GM18907 (cell line): ENCODE measurements around the gene ZNF524.
"Not testable (repeated sequence)": the region's sequence is repeated elsewhere in the genome, so short reads cannot be mapped to it uniquely, and the experiment has no call there.

Experiments used
- ATAC-seq: cut with Tn5 transposase; IDR thresholded peaks from one replicate; pipeline ENCODE4 v1.9.1; 2021; ENCODE audit warnings: mild to moderate bottlenecking, moderate library complexity; ENCODE audit not compliant: unreplicated experiment

Gene ZNF524, protein sequence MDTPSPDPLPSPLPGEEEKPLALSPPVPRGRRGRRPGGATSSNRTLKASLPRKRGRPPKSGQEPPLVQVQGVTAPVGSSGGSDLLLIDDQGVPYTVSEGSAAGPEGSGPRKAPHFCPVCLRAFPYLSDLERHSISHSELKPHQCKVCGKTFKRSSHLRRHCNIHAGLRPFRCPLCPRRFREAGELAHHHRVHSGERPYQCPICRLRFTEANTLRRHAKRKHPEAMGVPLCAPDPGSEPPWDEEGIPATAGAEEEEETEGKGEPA

DNA sequence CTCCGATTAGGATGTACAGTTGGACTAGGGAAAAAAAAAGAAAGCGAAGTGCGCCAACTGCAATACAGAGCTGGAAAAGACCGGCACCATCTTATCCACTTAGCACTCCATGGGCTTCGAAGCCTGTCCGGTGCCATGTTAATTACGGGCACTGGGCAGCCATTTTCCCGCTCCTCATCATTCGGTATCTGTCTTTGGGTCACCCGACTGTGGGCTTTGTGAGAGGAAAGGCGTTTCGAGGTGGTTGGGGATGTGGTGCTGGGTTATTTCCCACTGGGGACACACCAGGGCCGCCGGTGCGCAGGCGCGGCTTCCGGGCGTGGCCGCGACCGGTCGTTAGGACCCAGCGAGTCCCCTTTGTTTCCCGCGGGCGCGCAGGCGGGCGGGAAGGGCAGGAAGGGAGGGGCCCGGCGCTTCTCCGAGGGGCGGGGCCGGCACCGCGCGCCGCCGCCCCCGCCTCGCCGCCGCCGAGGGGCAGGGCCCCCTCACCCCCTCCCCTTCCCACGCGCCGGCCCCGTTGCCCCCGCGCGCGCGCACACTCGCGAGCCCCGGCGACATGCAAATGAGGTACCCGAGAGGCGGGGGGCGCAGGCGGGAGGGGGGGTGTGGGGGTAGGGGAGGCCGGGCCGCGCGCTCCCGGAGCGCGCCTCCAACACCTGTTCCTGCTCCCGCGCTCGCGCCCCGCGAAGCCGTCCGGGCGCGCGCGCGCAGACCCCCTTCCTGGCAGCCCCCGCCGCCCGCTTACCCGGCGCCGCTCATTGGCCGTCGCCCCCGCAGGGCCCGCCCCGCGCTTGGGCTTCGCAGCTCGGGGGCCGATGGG lies at the start of gene ZNF524:
ZNF524 (plus strand) TSS at position 447 of the 820 bp plus-strand sequence. CDS start 1,825 bp downstream, outside the sequence.
- ATAC-seq = peak; percentile 54

DNA sequence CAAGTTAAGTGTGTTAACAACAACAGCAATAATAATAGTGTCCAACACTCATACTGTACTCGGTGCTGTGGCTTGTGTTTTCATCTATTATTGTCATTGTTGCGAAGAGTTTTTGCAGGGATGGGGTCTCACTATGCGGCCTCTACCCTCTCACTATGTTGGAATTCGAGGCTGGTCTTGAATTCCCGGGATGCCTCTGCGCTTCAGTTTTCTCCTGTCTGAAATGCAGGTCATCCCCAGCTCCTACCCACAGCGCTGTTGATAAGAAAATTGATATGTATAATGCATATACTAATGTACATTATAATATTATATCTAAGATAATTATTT lies 49.8 kb upstream of the ZNF524 start:
- no peak for ATAC-seq

DNA sequence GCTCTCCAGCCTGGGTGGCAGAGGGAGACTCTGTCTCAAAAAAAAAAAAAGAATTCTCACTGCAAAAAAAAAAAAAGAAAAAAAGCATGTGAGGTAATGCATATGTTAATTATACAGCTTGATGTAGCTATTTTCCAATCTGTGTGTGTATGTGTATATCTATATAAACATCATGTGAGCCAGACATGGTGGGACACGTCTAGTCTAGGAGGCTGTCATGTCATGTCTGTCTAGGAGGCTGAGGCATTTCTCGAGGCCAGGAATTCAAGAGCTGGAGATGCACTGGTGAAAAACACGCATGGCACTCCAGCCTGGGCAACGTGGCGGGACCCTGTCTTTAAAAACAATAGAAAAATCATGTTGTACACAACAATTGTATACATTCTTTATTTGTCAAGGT lies 47.9 kb upstream of the ZNF524 start:
- no peak for ATAC-seq

DNA sequence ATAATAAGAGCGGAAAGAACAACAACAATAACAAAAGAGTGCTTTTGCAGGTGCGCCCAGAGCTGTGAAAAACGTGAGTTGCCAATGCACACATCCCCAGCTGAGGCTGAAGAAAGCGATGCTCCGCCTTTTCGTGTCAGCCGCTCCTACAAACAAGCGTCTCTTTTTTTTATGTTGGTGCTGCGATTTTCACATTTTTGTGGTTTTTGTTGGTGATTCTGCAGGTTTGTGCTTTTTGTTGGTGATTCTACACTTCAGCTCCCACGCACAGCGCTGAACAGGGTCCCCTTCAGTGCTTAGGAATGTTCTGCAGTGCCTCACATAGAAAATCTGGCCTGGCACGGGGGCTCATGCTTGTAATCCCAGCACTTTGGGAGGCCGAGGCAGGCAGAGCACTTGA lies 47.5 kb upstream of the ZNF524 start:
- ATAC-seq = no peak

DNA sequence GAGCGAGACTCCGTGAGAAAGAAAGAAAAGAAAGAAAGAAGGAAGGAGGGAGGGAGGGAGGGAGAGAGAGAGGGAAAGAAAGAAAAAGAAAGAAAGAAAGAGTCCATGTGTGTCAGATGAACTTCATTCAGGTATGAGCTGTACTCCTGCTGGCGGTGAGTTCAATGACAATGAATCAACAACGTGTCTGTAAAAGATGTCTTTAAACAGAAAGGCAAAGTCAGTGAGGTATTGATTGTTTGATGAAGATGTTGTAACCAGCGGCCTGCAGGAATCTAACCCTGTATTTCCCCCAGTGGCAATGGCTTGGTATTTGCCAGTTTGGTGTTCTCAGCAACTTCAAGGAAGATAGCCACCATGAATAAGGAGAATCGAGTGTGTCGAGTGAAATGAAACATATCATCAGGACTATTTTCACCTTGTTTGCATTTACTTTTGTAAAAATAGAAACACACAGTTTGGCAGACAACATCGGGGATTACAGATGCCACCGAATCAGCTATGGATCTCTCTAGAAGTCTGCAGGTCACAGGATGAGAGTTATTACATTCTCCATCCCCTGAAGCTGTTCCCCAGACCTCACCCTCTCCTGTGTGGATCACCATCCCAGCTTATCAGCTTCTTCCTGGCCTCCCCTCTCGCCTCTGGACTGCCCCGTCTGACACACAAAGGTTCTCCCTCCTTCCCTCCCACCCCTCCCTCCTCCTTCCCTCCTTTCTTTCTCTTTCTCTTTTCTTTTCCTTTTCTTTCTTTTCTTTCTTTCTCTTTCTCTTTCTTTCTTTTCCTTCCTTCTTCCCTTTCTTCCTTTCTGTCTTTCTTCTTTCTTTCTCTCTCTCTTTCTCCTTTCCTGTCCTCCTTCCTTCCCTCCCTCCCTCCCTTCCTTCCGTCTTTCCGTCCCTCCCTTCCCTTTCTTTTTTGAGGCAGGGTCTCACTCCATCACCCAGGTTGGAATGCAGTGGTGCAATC lies 46.6 kb upstream of the ZNF524 start:
- no peak for ATAC-seq

DNA sequence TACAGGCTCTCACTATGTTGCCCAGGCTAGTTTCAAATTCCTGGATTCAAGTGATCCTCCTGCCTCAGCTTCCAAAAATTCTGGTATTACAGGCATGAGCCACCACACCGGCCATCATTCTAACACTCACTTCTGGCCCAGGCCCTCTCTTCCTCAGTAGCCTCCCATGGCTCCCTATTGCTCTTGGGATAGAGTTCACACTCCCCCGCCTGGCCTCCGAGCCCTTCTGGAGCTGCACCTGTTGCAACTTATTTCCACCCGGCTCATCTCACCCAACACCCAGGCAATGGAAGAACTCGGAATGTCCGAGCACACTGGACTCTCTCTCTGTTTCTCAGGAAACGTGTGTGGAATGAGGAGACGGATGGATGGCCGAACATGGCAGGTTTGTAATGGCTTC lies 45.8 kb upstream of the ZNF524 start:
- no peak for ATAC-seq

DNA sequence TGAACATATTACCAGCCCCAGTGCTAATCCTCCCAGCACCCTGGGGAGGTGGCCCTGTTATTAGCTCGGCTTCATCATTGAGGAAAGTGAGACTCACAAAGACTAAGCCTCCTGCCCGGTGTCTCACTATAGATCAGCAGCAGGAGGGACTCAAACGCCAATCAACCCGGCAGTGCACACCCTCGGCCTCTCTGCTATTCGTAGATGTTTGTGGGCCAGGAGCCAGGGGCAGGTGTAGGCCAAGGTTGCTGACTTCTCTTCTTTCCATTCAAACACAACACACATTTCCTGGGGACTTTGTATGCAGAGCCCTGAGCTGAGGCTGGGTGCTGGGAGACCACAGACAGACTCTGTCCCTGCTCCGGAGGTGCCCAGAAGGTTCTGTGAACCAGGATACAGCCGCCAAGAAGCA lies 45.3 kb upstream of the ZNF524 start:
- no peak for ATAC-seq

DNA sequence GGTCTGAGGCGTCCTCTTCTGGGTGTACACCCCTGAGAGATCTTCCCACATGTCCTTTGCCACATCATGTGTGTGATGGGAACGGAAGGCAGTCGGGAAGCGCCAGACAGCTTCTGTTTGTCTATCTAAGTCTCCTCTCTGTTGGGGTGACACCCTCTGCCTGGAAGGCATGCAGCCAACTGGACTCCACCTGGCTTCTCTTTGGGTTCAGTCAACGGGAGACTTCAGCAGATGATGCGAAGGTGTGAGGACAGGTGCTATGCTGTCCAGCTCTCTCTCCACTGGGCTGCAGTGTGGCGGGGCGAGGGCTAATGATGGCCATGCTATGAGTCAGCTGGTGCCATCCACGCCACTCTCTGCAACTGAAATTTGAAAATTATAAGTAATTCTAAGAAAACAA lies 40.4 kb upstream of the ZNF524 start:
- no peak for ATAC-seq

DNA sequence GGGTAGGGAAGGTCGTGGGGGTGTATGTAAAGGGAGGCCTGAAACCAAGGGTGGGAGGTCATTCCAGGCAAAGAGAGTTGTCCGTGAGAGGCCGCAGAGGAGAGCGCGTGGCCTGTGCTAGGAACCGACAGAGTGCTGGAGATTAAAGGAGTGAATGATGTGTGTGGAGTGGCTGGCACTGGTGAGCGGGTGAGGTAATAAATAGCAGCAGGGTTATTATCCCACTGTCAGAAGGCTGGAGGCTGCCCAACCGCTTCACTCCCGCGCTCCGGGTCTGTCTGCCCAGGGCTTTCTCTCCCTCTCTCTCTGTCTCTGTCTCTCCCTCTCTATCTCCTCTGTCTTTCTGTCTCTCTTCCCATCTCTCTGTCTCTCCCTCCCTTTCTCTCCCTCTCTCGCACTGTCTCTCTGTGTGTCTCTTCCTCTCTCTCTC lies 36.8 kb upstream of the ZNF524 start:
- ATAC-seq = no peak

DNA sequence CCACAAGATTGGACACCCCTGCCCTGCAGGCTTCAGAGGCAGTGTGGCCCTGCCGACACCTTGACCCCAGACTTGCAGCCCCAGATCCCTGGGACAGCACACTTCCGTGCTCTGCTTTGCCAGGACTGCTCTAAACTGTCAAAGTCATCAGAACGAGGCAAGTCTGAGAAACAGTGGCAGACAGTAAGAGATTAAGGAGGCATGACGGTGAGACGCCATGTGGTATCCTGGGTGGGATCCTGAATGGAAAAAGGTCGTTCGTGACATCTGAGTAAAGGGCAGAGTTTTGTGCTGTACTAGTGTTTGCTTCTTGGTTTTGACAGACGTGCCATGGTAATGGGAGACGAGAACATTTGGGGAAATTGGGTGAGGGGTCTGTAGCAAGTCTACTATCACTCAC lies 33.3 kb upstream of the ZNF524 start:
- no peak for ATAC-seq

DNA sequence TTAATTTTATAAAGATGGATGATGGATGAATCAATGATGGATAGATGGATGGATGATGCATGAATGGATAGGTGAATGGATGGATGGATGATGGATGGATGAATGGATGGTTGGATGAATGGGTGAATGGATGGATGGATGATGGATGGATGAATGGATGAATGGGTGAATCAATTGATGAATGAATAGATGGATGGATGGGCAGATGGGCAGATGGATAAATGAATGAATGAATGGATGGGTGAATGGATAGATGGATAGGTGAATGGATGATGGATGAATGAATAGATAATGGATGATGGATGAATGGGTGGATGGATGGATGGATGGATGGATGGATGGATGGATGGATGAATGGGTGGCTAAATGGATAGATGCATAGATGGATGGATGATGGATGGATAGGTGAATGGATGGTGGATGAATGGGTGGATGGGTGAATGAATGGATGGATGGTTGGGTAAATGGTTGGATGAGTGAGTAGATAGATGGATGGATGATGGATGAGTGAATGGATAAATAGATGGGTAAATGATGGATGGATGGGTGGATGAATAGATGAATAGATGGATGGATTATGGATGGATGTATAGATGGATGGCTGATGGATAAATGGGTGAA lies 32.3 kb upstream of the ZNF524 start:
- no peak for ATAC-seq

DNA sequence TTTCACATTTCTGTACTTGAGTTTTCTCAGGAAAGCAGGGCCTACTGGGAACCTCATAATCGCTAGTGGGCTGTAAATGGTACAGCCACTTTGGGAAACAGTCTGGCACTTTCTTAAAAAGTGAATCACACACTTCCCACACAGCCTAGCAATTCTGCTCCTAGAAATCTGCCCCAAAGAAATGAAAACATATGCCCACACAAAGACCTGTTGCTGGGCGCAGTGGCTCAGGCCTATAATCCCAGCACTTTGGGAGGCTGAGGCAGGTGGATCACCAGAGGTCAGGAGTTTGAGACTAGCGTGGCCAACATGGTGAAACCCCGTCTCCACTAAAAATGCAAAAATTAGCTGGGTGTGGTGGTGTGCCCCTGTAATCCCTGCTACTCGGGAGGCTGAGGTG lies 30.6 kb upstream of the ZNF524 start:
- ATAC-seq = not testable (repeated sequence)

DNA sequence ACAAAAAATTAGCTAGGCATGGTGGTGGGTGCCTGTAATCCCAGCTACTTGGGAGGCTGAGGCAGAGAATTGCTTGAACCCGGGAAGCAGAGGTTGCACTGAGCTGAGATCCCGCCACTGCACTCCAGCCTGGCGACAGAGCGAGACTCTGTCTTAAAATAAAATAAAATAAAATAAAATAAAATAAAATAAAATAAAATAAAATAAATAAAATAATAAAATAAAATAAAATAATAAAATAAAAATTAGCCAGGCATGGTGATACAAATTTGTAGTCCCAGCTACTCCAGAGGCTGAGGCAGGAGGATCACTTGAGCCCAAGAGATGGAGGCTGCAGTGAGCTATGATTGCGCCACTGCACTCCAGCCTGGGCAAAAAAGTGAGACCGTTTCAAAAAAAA lies 26.2 kb upstream of the ZNF524 start:
- not testable (repeated sequence) for ATAC-seq

DNA sequence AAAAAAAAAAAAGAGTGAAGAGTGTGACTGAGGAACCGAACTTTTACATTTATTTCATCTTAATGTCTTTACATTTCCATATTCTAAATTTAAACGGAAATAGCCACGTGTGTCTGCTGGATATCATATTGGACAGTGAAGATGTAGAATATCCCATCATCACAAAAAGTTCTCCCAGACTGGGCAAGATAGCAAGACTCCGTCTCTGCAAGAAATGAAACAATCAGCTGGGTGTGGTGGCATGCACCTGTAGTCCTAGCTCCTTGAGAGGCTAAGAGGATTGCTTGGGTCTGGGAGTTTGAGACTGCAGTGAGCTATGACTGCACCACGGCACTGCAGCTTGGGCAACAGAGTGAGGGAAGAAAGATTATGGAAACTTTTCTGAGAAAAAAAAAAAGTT lies 23.3 kb upstream of the ZNF524 start:
- no peak for ATAC-seq

DNA sequence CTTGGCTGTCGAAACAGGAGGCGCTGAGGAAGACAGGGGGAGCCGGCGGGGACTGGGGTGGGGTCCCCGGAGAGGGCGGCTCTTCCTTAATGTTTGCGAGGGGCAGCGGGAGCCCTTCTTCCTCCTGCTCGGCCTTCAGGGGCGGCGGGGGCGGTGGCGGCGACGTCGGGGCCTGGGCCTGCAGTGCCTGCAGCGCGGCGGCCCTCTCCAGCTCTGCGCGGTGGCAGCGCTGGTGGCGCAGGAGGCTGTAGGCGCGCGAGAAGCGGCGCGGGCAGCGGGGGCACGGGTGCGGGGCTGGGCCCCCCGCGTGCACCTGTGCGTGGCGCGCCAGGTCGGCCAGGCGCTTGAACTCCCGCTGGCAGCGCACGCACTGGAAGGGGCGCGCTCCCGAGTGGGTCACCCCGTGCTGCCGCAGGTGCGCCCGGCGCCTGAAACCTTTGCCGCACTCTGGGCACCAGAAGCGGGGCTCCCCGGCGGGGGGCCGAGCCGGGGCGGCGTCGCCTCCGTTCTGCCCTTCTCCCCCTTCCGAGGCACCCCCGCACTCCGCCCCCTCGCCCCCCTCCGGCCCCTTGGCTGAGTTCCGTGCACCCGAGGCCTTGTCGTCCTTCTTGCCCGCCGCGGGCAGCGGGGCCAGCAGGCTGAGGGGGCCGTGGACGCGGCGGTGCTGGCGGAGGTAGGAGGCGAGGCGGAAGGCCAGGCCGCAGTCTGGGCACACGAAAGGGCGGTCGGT lies 21.9 kb upstream of the ZNF524 start:
- no peak for ATAC-seq

DNA sequence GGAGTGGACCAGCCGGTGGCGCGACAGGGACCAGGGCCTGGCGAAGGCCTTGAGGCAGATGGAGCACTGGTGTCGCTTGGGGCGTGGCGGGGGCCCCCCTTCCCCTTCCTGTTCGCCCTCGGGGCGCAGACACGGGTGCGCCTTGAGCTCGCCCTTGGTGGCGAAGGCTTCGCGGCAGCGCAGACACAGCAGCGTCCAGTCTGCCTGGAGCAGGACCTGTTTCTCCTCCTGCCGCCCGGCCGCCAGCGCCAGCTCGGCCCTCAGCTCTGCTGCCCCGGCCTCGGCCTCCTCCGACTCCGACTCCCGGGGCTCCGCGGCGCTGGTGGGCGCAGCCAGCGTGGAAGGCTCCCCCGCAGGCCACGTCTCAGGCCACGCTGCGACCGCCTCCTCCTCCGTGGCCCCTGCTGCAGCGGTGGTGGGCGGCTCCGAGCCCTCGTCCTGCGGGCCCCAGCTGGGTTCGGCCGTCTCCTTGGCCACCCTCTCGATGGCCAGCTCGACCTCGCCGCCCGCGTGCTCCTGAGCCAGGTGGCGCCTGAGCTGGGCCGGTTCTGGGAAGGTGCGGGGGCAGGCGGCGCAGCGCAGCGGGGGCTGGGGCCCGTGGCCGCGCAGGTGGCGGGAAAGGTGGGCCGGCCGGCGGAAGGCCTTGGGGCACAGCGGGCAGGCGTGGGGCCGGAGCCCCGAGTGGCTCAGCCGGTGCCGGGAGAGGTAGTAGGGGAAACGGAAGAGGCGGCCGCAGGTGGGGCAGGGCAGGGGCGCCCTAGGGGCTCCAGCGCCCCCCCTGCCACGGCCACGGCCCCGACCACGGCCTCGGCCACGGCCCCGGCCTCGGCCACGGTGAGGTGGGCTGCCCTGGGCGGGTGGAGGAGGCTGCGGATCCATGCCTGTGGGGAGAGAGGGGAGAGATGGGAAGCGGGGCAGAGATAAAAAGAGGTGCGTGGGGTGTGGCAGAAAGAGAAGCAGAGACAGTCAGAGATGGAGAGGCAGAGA lies 21.0 kb upstream of the ZNF524 start:
- no peak for ATAC-seq

DNA sequence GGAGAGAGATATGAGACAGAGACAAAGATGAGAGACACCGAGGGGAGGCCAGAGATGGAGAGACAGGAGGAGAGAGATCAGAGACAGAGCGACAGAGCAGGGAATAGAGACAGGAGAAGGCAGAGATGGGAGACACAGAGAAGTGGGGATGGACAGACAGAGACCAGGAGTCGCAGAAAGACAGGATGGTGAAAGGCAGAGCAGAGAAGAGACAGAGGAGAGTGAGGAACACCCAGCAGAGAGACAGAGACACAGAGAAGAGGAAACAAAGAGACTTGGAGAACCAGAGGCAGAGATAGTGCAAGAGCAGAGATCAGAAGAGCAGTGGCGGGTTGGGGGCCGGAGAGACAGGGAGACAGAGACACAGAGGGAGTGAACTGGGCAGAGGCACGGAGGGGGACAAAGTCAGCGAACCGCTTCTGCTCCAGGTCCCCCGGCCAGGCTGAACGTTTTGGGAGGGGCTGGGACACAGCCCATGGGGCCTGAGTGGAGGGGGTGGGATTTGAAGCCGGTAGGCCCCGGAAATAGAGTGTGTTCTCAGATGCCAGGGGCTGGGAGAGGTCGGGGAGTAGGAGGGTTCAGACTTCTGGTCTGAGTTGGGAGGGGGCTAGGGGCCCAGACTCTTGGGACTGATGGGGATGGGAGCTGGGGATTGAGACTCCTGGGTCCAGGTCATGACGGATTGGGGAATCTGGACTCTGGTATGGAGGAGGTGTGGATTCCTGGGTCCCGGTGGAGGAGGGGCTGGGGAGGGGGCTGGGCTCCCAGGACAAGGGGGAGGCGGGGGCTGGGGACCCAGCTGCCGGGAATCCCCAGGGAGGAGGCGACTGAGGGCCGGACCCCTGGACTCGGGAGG lies 20.1 kb upstream of the ZNF524 start:
- ATAC-seq = no peak

DNA sequence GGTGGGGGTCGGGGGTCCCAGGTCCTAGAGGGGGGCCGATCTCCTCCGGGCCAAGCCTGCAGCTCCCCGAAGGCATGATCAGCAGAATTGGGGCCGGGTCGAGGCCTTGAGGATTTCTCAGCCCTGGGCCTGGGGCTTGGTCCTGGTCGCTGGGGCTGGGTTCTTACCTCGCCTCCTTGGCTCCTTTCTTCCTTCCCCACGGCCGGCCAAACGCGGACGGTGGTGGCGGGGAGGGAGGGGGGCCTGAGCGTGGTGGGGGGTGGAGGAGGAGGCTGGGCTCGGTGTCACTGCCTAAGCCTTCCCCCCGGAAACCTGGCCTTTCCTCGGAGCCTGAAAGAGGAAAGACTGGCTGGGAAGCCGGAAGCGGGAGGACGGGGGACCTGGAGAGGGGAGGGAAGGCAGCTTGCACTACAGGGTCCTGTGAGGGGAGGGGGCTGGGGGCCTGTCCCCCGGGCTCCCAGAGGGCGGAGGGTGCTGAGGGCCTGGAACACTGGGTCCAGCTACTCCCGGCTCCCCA lies 19.4 kb upstream of the ZNF524 start, which contains the start of gene ZNF579:
ZNF579 (minus strand) TSS at position 221 of the 517 bp plus-strand sequence. CDS start 1,209 bp downstream, outside the sequence.
- ATAC-seq = no peak
